GM12878 (cell line): Measurements from ENCODE around the gene MINAR1. TPM values are rescaled to one million over a fixed set of nuclear protein-coding genes. Genes with fewer than 3 reads are reported as not detected.

Experiments
- ATAC-seq: fragments of 200-7000 bp; cut with Tn5 transposase; 3 replicates; pipeline ENCODE4 v1.9.1; 2020; ENCODE audit warnings: mild to moderate bottlenecking, moderate library complexity
- BruUV-seq: library from RNA; stranded (reverse); fragments of 400-500 nt; replicated peaks from 2 replicates; lab custom pipeline; 2021; lab: Mats Ljungman, UMichigan
- CTCF ChIA-PET: fragments of 300-600 bp; sonication (Branson Sonifier 250); formaldehyde crosslinking; extraction: SDS; loops from one replicate; lab custom pipeline; 2021; ENCODE audit warnings: inconsistent platforms; lab: Yijun Ruan, JAX
- POLR2A ChIA-PET: fragments of 350-600 bp; formaldehyde crosslinking; extraction: SDS; loops from one replicate; lab custom pipeline; 2021; ENCODE audit warnings: inconsistent platforms; lab: Charles Lee
- RAD21 ChIA-PET: fragments of 300-600 bp; sonication (Branson Sonifier 250); formaldehyde crosslinking; loops from one replicate; lab custom pipeline; 2023; ENCODE audit warnings: antibody characterized with exemption; ENCODE audit not compliant: unreplicated experiment; lab: Charles Lee
- SMC1A ChIA-PET: fragments of 300-600 bp; sonication (Branson Sonifier 250); formaldehyde crosslinking; loops from one replicate; lab custom pipeline; 2023; ENCODE audit not compliant: unreplicated experiment, uncharacterized antibody; lab: Charles Lee
- DNase-seq: peaks from one replicate; pipeline ENCODE4 v3.0.0-alpha.2; 2011; ENCODE audit warnings: low read depth, low spot score
- FAIRE-seq: peaks from 3 replicates; lab custom pipeline; 2011; peaks lifted over from hg19 to GRCh38; lab: Jason Lieb, UNC
- H2AFZ ChIP-seq: 2 replicates; pipeline ENCODE4 v1.6.0; 2011; ENCODE audit warnings: low read depth, low read length, control low read depth; ENCODE audit not compliant: control insufficient read depth
- H3K27ac ChIP-seq: 2 replicates; pipeline ENCODE4 v1.5.1; 2011; ENCODE audit warnings: control low read depth; ENCODE audit not compliant: control insufficient read depth, insufficient read depth
- H3K27me3 ChIP-seq, 2 experiments: replicated peaks in 1 of 2; 2 replicates each; pipeline versions ENCODE4 v1.6.0 to v1.6.1; 2011; ENCODE audit warnings: low read length in 1 of 2; ENCODE audit not compliant: control insufficient read depth in 2 of 2, insufficient read depth in 2 of 2
- H3K36me3 ChIP-seq, 2 experiments: 2 replicates each; pipeline ENCODE4 v1.5.1; 2011; ENCODE audit warnings: low read length in 1 of 2; ENCODE audit not compliant: control insufficient read depth in 2 of 2, insufficient read depth in 2 of 2
- H3K4me1 ChIP-seq: 2 replicates; pipeline ENCODE4 v1.6.1; 2011; ENCODE audit warnings: mild to moderate bottlenecking, low read length, moderate library complexity, mixed read lengths; ENCODE audit not compliant: control insufficient read depth, insufficient read depth
- H3K4me2 ChIP-seq: 2 replicates; pipeline ENCODE4 v1.6.0; 2011; ENCODE audit warnings: control low read depth; ENCODE audit not compliant: control insufficient read depth, insufficient read depth
- H3K4me3 ChIP-seq: fragments of 200-600 bp; sonication (generic); 2 replicates; pipeline ENCODE4 v1.5.1; 2016
- H3K79me2 ChIP-seq: 2 replicates; pipeline ENCODE4 v1.6.0; 2011; ENCODE audit warnings: low read length; ENCODE audit not compliant: control insufficient read depth, insufficient read depth
- H3K9ac ChIP-seq: 2 replicates; pipeline ENCODE4 v1.8.0; 2011; ENCODE audit warnings: low read length, control low read depth, mixed read lengths; ENCODE audit not compliant: control insufficient read depth, insufficient read depth
- H3K9me3 ChIP-seq: replicated peaks from 3 replicates; pipeline ENCODE4 v1.5.1; 2011; ENCODE audit warnings: mild to moderate bottlenecking, low read length; ENCODE audit not compliant: control insufficient read depth, insufficient read depth
- H4K20me1 ChIP-seq: 2 replicates; pipeline ENCODE4 v1.6.0; 2011; ENCODE audit not compliant: control insufficient read depth, insufficient read depth
- ASH2L ChIP-seq: fragments of 300-600, 200-600 bp; sonication (generic); IDR thresholded peaks from 2 replicates; pipeline ENCODE4 v1.6.1; 2017; ENCODE audit warnings: low read depth, mild to moderate bottlenecking, borderline replicate concordance
- BCL11A ChIP-seq: IDR thresholded peaks from 2 replicates; pipeline ENCODE4 v1.6.1; 2011; ENCODE audit warnings: low read depth, low read length
- BCLAF1 ChIP-seq: fragments of 450-650 bp; IDR thresholded peaks from 2 replicates; pipeline ENCODE4 v1.6.1; 2017; ENCODE audit warnings: antibody characterized with exemption, mild to moderate bottlenecking, moderate library complexity
- EED ChIP-seq: sonication (generic); IDR thresholded peaks from 2 replicates; pipeline ENCODE4 v1.6.1; 2016; ENCODE audit warnings: antibody characterized with exemption, low read depth
- EZH2 ChIP-seq: IDR thresholded peaks from 2 replicates; pipeline ENCODE4 v1.6.1; 2012; ENCODE audit warnings: low read depth, mild to moderate bottlenecking, control low read depth, inconsistent platforms, low read length, borderline replicate concordance; ENCODE audit not compliant: control insufficient read depth
- FOXK2 ChIP-seq: fragments of 450-650 bp; IDR thresholded peaks from 2 replicates; pipeline ENCODE4 v1.6.1; 2017; ENCODE audit warnings: mild to moderate bottlenecking, moderate library complexity
- FOXM1 ChIP-seq: IDR thresholded peaks from 2 replicates; pipeline ENCODE4 v1.6.1; 2012; ENCODE audit warnings: low read depth, mild to moderate bottlenecking, inconsistent platforms, low read length, moderate library complexity
- JUND ChIP-seq: IDR thresholded peaks from 2 replicates; pipeline ENCODE4 v1.6.1; 2012; ENCODE audit warnings: low read depth, mild to moderate bottlenecking, low read length, improper control_type of control experiment, moderate library complexity
- LARP7 ChIP-seq: fragments of 450-650 bp; IDR thresholded peaks from 2 replicates; pipeline ENCODE4 v1.6.1; 2017; ENCODE audit warnings: mild to moderate bottlenecking
- MTA3 ChIP-seq: IDR thresholded peaks from 2 replicates; pipeline ENCODE4 v1.6.1; 2012; ENCODE audit warnings: low read length, inconsistent platforms, borderline replicate concordance
- NFIC ChIP-seq: IDR thresholded peaks from 2 replicates; pipeline ENCODE4 v1.6.1; 2012; ENCODE audit warnings: low read depth, mild to moderate bottlenecking, inconsistent platforms, low read length, moderate library complexity
- NR2F1 ChIP-seq: fragments of 450-650 bp; conservative IDR thresholded peaks from 2 replicates; pipeline ENCODE4 v1.6.1; 2017; ENCODE audit warnings: mild to moderate bottlenecking
- NRF1 ChIP-seq: conservative IDR thresholded peaks from 2 replicates; pipeline ENCODE4 v1.6.1; 2011; ENCODE audit warnings: mild to moderate bottlenecking, low read depth, low read length, improper control_type of control experiment
- RELA ChIP-seq: fragments of 450-650 bp; IDR thresholded peaks from 2 replicates; pipeline ENCODE4 v1.8.0; 2014; ENCODE audit warnings: borderline replicate concordance; ENCODE audit not compliant: partially characterized antibody
- STAT1 ChIP-seq: fragments of 450-650 bp; conservative IDR thresholded peaks from 2 replicates; pipeline ENCODE4 v1.6.1; 2014; ENCODE audit warnings: antibody characterized with exemption, mild to moderate bottlenecking
- STAT3 ChIP-seq: IDR thresholded peaks from 2 replicates; pipeline ENCODE4 v1.6.1; 2011; ENCODE audit warnings: low read depth, low read length, improper control_type of control experiment
- ZBTB33 ChIP-seq: fragments of 450-650 bp; IDR thresholded peaks from 2 replicates; pipeline ENCODE4 v1.6.1; 2017; ENCODE audit warnings: mild to moderate bottlenecking
- WGBS: methylation state at CpG from one replicate; pipeline ENCODE4 v1.1.6; 2016; ENCODE audit warnings: low lambda C conversion rate; ENCODE audit not compliant: insufficient replicate concordance, insufficient coverage; ENCODE audit errors: missing lambda C conversion rate; 5-methylcytosine and 5-hydroxymethylcytosine counted together
- in situ Hi-C: fragments of 300-500 bp; cut with MboI; formaldehyde crosslinking; loops from 9 replicates; pipeline ENCODE4 v1.14.3; 2018; ENCODE audit warnings: mixed read lengths
- intact Hi-C: fragments of 100-400 bp; cut with micrococcal nuclease; formaldehyde crosslinking; loops from one replicate; pipeline ENCODE4 v1.14.2; 2022; ENCODE audit not compliant: unreplicated experiment
- polyA plus RNA-seq, 11 experiments: library from polyadenylated mRNA; depleted of rRNA in 4 of 11; unstranded in 6 of 11; stranded (reverse) in 5 of 11; fragments of >200 nt; fragmentation: Nextera tagmentation in 4 of 11; fragmentation: Illumina TruSeq in 1 of 11; extraction: Ambion mirVana in 4 of 11; extraction: Trizol in 1 of 11; gene quantifications; 1 replicate in 1 of 11; 2 replicates in 10 of 11; pipeline versions ENCODE4 v1.2.1 to v1.2.3, GENCODE V29; 2011 to 2016; ENCODE audit warnings: inconsistent platforms in 2 of 11, missing spikeins in 2 of 11, low read depth in 1 of 11
- total RNA-seq, 4 experiments: library from RNA; depleted of rRNA in 3 of 4; stranded (reverse); fragments of >200 nt in 3 of 4; fragmentation: Illumina TruSeq in 1 of 4; extraction: Trizol in 1 of 4; gene quantifications; 2 replicates each; pipeline versions ENCODE4 v1.2.1 to v1.2.3, GENCODE V29; 2013 to 2021

MINAR1 gene
- total and polyA plus RNA-seq, 10 of the 15 experiments (the other 5 are each of a cell fraction or from before 2014, with no cell fraction given) = 0.05 to 0.40 (median 0.24) TPM

GRCh38 chr15:79454063-79454462 is 21.9 kb downstream of the MINAR1 start:
- Histone ChIP-seq H3K9ac (no peak overlapping the region), H3K79me2 (no peaks in the 10 kb centered on the region), H4K20me1 (0 out of 2 replicates have a peak, but pooled peaks cover 3% of the 10 kb centered on the region), H3K4me1 (no peaks in the 10 kb centered on the region), H3K36me3 (no peaks in the 10 kb centered on the region), H3K9me3 (no peaks in the 10 kb centered on the region), H3K27ac (no peak overlapping the region), H2AFZ (no peak overlapping the region), H3K4me3 (no peak overlapping the region), H3K4me2 (no peak overlapping the region), H3K27me3 (peaks cover 0 to 5% of the 10 kb centered on the region in 2 experiments; a peak in 1 of 4 replicates)
- ATAC-seq (no peak), FAIRE-seq (no peak), DNase-seq (no peak)
- ChIA-PET POLR2A (no interaction called here), SMC1A (no interaction called here), CTCF (no interaction called here), RAD21 (no interaction called here)
- TF ChIP-seq BCLAF1 = no peak
- no peak for TF ChIP-seq EED
- no peak for TF ChIP-seq MTA3
- TF ChIP-seq STAT1 = no peak
- no peak for TF ChIP-seq FOXK2
- no peak for TF ChIP-seq FOXM1
- TF ChIP-seq EZH2 = no peak
- no peak for TF ChIP-seq BCL11A
- TF ChIP-seq STAT3 = no peak
- TF ChIP-seq ZBTB33 = no peak
- no peak for TF ChIP-seq JUND
- TF ChIP-seq NR2F1 = no peak
- TF ChIP-seq LARP7 = no peak
- no peak for TF ChIP-seq NRF1
- TF ChIP-seq ASH2L = no peak
- no peak for TF ChIP-seq RELA
- no peak for TF ChIP-seq NFIC
- in situ Hi-C loops (no loop called here), intact Hi-C loops (loop anchor here (5.0 kb wide), 1 partner anchor 143 kb away; no protein-coding TSS in a partner anchor)
- BruUV-seq = no TSS peak
- WGBS = 29% methylated on average over 3 of the region's 3 CpGs
